Adipose tissue (tissue), 3 donors: ENCODE results near the gene PCYT1A. TPM values are rescaled to one million over a fixed set of nuclear protein-coding genes. Genes with fewer than 3 reads are reported as not detected.
"Not testable (repeated sequence)": the region's sequence is repeated elsewhere in the genome, so short reads cannot be mapped to it uniquely, and the experiment has no call there.

Experiments
- H3K27ac ChIP-seq: one replicate; pipeline ENCODE4 v1.5.1; 2013; ENCODE audit warnings: low read depth, low read length
- WGBS, 3 donors: extraction: QIAGEN DNeasy Blood & Tissue Kit; methylation state at CpG; one replicate each; pipeline ENCODE4 v1.1.7; 2013; 5-methylcytosine and 5-hydroxymethylcytosine counted together
- polyA plus RNA-seq, 3 donors: library from polyadenylated mRNA; stranded (reverse); fragments of 200-250 nt; gene quantifications; one replicate each; pipeline ENCODE4 v1.2.3, GENCODE V29; 2013
- donor health status: healthy with polysubstance abuse.
- donor health status: Bipolar disorder and iron deficiency.
- donor health status: healthy.

Gene PCYT1A
- polyA plus RNA-seq, 3 donors: 12.9 to 39.8 (median 32.3) TPM

- H3K27ac ChIP-seq: no peak overlapping the region
- 59 to 94% (median 65%) methylated on average over 10 of the region's 10 CpGs for WGBS, 3 donors
Measured at GRCh38 chr3:196220587-196220986, 66.9 kb downstream of the PCYT1A start.

DNA sequence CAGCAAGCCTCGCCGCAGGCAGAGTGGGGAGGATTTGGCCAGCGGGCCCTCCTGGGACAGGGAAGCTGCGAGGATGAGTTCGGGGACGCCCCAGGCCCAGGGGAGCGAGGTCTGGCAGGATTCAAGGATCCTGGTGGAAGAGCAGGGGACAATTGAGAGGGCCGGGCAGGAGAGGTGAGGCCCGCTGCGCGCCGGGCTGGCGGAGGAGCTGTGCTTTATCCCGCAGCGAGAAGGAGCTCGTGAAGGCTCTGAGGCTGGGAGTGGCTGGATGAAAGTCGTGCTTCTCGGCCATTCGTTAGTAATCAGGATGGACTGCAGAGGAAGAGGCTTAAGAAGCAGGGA, 67.6 kb downstream of the PCYT1A start:
- 61 to 85% (median 69%) methylated on average over 19 of the region's 19 CpGs for WGBS, 3 donors
- H3K27ac ChIP-seq: peak overlapping the region; percentile 51

DNA sequence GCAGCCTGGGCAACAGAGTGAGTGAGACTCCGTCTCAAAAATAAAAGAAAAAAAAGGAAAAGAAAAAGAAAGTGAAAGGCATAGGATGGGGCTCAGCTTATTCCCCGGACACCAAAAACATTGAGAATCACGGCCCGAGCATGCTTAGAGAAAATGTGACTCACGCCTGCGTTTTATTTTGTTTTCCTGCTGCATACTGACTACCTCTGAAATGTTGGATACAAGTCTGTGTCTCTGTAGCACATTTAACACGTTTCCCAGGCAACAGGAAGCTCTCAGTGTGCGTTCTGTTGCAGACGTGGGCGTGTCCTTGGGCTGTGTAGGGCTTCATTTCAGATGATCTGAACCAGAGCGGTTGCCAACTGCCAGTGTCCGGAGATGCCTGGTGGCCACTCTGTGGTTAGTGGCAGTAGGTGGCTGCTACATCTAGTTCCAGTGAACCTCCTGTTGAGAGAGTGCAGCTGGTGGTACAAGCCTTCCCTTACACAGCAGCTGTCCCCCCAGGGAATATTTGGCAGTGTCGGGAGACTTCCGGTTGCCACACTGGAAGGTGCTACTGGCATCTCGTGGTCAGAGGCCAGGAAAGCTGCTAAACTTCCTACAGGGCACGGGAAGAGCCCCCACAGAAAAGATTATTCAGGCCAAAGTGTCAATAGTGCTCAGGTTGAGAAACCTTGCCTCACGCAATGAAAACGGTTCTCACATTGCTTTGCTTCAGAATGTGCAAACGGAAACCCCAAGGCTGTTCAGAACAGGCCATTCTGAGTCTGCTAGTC, 68.1 kb downstream of the PCYT1A start:
- peak overlapping the region; percentile 51 for H3K27ac ChIP-seq
- 8 to 61% (median 9%) methylated on average over 19 of the region's 19 CpGs for whole genome bisulfite sequencing, 3 donors

- no peak overlapping the region for H3K27ac ChIP-seq
- WGBS, 3 donors: 87 to 96% (median 90%) methylated on average over 13 of the region's 13 CpGs
Measured at GRCh38 chr3:196218155-196218712, 69.3 kb downstream of the PCYT1A start.

DNA sequence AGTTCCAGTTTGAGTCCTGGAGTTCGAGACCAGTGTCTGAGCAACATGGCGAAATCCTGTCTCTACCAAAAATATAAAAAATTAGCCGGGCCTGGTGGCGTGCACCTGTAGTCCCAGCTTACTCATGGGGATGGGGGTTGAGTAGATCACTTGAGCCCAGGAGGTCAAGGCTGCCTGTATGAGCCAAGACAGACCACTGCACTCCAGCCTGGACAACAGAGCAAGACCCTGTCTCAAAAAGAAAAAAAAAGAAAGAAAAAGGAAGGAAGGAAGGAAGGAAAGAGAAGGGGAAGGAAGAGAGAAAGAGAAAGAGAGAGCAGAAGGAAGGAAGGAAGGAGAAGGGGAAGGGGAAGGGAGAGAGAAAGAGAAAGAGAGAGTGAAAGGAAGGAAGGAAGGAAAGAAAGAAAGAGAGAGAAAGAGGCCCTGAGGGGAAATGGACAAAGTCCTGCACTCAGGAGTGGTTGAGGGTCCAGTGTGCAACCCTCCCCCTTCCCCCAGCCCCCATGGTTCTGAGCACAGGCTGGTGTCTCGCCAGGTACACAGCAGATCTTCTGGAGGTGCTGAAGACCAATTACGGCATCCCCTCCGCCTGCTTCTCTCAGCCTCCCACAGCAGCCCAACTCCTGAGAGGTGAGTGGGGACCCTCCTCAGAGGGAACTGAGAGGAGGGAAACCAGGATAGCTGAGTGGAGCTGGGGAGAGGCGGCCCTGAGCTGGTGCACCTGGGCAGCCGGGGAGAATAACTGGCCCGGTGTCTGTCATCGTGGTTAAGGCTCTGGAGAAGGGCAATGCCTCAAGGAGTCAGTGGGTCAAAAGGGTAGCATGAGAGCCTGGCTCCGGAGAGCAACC, 70.0 kb downstream of the PCYT1A start:
- WGBS, 3 donors: 93 to 95% (median 93%) methylated on average over 12 of the region's 12 CpGs
- no peak overlapping the region for H3K27ac ChIP-seq

DNA sequence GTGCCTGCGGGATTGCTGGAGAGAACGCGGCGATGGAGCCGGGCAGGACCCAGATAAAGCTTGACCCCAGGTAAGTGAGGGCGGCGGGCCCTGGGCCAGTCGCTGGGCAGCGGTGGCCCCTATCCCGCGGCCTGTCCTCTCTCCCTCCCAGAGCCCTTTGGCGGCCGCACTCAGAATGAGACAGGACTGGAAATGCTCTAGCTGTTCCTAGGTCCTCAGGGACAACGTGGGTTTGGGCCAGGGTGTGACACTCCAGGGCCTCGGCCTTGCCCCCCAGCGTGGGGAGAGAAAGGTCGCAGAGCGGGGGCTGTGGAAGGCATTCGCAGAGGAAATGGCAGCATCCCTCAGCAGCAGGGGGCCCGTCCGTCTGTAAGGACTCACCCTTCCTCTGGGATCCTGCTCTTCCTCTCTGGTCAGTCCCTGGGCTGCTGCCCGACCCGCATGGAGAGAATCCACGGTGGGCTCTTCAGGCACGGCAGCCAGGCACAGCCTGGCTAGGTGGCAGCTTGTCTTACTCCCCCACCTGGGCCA, 70.8 kb downstream of the PCYT1A start:
- 30 to 54% (median 40%) methylated on average over 23 to 25 of the region's 25 CpGs for WGBS, 3 donors
- H3K27ac ChIP-seq: no peak overlapping the region

- 37 to 59% (median 58%) methylated on average over 15 of the region's 15 CpGs for WGBS, 3 donors
- H3K27ac ChIP-seq: no peak within 1 kb of the TSS
Measured at GRCh38 chr3:196216089-196216564, 71.4 kb downstream of the PCYT1A start, which contains the start of gene SLC51A. Gene SLC51A, plus strand, starts transcription at chr3:196216534. Its CDS starts 179 bp downstream, at chr3:196216713.

DNA sequence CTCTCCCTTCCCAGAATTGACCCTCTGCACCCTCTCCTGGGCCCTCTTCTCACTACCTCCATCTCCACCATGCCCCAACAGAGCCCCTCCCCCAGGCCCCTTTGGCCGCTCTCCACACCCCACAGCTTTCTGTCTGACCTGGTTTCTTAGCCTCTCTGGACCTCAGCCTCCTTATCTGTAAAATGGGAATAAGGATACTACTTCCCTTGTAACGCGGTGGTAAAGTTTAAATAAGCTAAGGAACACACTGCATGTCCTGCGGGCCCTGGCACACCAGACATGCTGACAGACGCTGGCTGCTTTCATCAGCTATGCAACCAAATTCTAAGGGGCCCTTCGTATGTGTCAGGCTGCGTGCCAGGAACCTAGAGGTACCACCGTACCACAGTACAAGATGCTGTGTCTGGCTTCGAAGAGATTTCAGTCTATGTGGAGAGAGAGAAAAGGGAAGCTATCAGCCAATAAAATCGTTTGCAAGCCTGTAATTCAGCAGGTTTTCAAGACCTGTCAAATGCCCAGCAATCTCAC, 72.0 kb downstream of the PCYT1A start:
- no peak overlapping the region for H3K27ac ChIP-seq
- WGBS, 3 donors: 72 to 87% (median 76%) methylated on average over 10 of the region's 10 CpGs

- H3K27ac ChIP-seq: no peak overlapping the region
- WGBS, 3 donors: 77 to 91% (median 84%) methylated on average over 16 of the region's 16 CpGs
Measured at GRCh38 chr3:196214783-196215441, 72.6 kb downstream of the PCYT1A start.

- H3K27ac ChIP-seq: no peak within 1 kb of the TSS
- WGBS, 3 donors: 63 to 78% (median 71%) methylated on average over 23 of the region's 23 CpGs
Measured at GRCh38 chr3:196210673-196211556, 76.6 kb downstream of the PCYT1A start, which contains the start of gene ZDHHC19. Gene ZDHHC19, minus strand, starts transcription at chr3:196211400. Its CDS starts 85 bp downstream, at chr3:196211315.

- not testable (repeated sequence) for H3K27ac ChIP-seq
- WGBS, 3 donors: 83 to 95% (median 92%) methylated on average over 11 of the region's 11 CpGs
Measured at GRCh38 chr3:196209944-196210672, 77.4 kb downstream of the PCYT1A start.

DNA sequence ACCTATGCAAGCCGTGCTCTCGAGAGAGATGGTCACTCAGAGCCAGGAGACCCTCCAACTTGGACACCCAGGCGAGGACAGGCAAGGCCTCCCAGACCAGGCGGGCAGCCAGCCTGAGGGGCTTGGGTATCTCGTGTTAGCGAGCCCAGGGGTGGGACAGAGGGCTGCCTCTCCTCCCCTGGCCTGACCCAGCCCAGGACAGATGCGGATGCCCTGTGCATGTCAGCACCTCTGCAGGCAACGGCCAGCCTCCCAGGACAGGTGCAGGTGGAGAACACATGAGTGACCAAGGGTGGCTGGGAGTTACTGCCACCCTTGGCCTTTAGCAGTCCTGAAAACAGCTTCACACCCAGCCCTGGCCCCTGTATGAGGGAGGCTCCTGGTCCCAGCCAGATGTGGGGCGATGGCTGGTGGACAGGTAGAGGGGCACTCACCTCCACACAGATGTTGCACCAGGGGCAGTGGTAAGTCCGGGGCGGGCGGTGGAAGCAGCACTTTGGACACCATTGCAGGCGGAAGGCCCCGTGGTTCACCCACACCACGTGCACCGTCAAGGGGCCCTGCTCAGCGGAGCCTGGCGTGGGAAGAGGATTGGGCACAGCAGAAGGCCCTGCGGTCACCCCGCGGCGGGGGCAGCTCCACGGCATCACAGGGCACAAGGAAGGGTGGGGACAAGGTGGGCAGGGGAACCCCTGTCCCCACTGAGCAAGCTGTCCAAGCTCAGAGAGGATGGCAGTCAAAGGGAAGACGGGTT, 78.4 kb downstream of the PCYT1A start:
- WGBS, 3 donors: 88 to 92% (median 91%) methylated on average over 23 to 24 of the region's 24 CpGs
- H3K27ac ChIP-seq: no peak overlapping the region

GRCh38 chr3:196207833-196208607, 79.5 kb downstream of the PCYT1A start:
- 32 to 35% (median 35%) methylated on average over 43 to 49 of the region's 49 CpGs for WGBS, 3 donors
- no peak overlapping the region for H3K27ac ChIP-seq

- WGBS, 3 donors: 11 to 17% (median 14%) methylated on average over 27 to 42 of the region's 70 CpGs
- no peak overlapping the region for H3K27ac ChIP-seq
Measured at GRCh38 chr3:196207159-196207832, 80.2 kb downstream of the PCYT1A start.
